Stimulated activated CD4-positive, alpha-beta T cell treated with anti-CD3 and anti-CD28 coated beads, Interleukin-12 subunit alpha, Interleukin-12 subunit beta, amount 100 ng/mL, for 24 hours (primary cell): Measurements from ENCODE around the gene KLHL9.
"Not testable (repeated sequence)": the region's sequence is repeated elsewhere in the genome, so short reads cannot be mapped to it uniquely, and the experiment has no call there.

Experiments
- DNase-seq, 2 experiments: peaks; one replicate each; pipeline ENCODE4 v3.0.0-alpha.2; 2020; ENCODE audit warnings: low read depth in 2 of 2

The KLHL9 gene

GRCh38 chr9:21334701-21335632, at the start of gene KLHL9:
Gene KLHL9 (minus strand): TSS chr9:21335404. CDS start chr9:21334859, 545 bp downstream.
- DNase-seq: peak; percentile 73 to 84

- no peak for DNase-seq
Measured at GRCh38 chr9:21383627-21384026, 48.4 kb upstream of the KLHL9 start.

GRCh38 chr9:21381448-21382339, 46.5 kb upstream of the KLHL9 start:
- DNase-seq: no peak

GRCh38 chr9:21371467-21371866, 36.3 kb upstream of the KLHL9 start:
- not testable (repeated sequence) for DNase-seq

GRCh38 chr9:21367957-21368356, 32.8 kb upstream of the KLHL9 start, which contains the start of gene IFNA13:
Gene IFNA13 (minus strand): TSS chr9:21368057. CDS start chr9:21368010, 47 bp downstream.
- no peak for DNase-seq

- DNase-seq: not testable (repeated sequence)
Measured at GRCh38 chr9:21367169-21367568, 32.0 kb upstream of the KLHL9 start.

GRCh38 chr9:21362287-21362686, 27.1 kb upstream of the KLHL9 start:
- no peak for DNase-seq

- no peak for DNase-seq
Measured at GRCh38 chr9:21357479-21358460, 22.6 kb upstream of the KLHL9 start.

GRCh38 chr9:21350787-21351186, 15.6 kb upstream of the KLHL9 start, which contains the start of gene IFNA6:
Gene IFNA6 (minus strand): TSS chr9:21350887. CDS start chr9:21350887, 0 bp downstream.
- DNase-seq: no peak

- DNase-seq: no peak
Measured at GRCh38 chr9:21348430-21348970, 13.3 kb upstream of the KLHL9 start.

GRCh38 chr9:21340735-21341134, 5.5 kb upstream of the KLHL9 start:
- DNase-seq: no peak

- DNase-seq: no peak
Measured at GRCh38 chr9:21336457-21336856, 1.3 kb upstream of the KLHL9 start.

GRCh38 chr9:21333226-21333625, 2.0 kb downstream of the KLHL9 start:
- DNase-seq: no peak

GRCh38 chr9:21331676-21332402, 3.4 kb downstream of the KLHL9 start:
- DNase-seq: no peak

GRCh38 chr9:21326526-21327139, 8.6 kb downstream of the KLHL9 start:
- DNase-seq: no peak

GRCh38 chr9:21324047-21324446, 11.2 kb downstream of the KLHL9 start:
- no peak for DNase-seq

- no peak for DNase-seq
Measured at GRCh38 chr9:21322911-21323461, 12.2 kb downstream of the KLHL9 start.

GRCh38 chr9:21320465-21320864, 14.7 kb downstream of the KLHL9 start:
- no peak for DNase-seq
